GM12878 (cell line): Measurements from ENCODE around the gene TSPAN15. TPM values are rescaled to one million over a fixed set of nuclear protein-coding genes. Genes with fewer than 3 reads are reported as not detected.

ENCODE experiments used
- ATAC-seq: fragments of 200-7000 bp; cut with Tn5 transposase; 3 replicates; pipeline ENCODE4 v1.9.1; 2020; ENCODE audit warnings: mild to moderate bottlenecking, moderate library complexity
- BruUV-seq: library from RNA; stranded (reverse); fragments of 400-500 nt; replicated peaks from 2 replicates; lab custom pipeline; 2021; lab: Mats Ljungman, UMichigan
- CTCF ChIA-PET: fragments of 300-600 bp; sonication (Branson Sonifier 250); formaldehyde crosslinking; extraction: SDS; loops from one replicate; lab custom pipeline; 2021; ENCODE audit warnings: inconsistent platforms; lab: Yijun Ruan, JAX
- POLR2A ChIA-PET: fragments of 350-600 bp; formaldehyde crosslinking; extraction: SDS; loops from one replicate; lab custom pipeline; 2021; ENCODE audit warnings: inconsistent platforms; lab: Charles Lee
- RAD21 ChIA-PET: fragments of 300-600 bp; sonication (Branson Sonifier 250); formaldehyde crosslinking; loops from one replicate; lab custom pipeline; 2023; ENCODE audit warnings: antibody characterized with exemption; ENCODE audit not compliant: unreplicated experiment; lab: Charles Lee
- SMC1A ChIA-PET: fragments of 300-600 bp; sonication (Branson Sonifier 250); formaldehyde crosslinking; loops from one replicate; lab custom pipeline; 2023; ENCODE audit not compliant: unreplicated experiment, uncharacterized antibody; lab: Charles Lee
- DNase-seq: peaks from one replicate; pipeline ENCODE4 v3.0.0-alpha.2; 2011; ENCODE audit warnings: low read depth, low spot score
- FAIRE-seq: peaks from 3 replicates; lab custom pipeline; 2011; peaks lifted over from hg19 to GRCh38; lab: Jason Lieb, UNC
- H2AFZ ChIP-seq: 2 replicates; pipeline ENCODE4 v1.6.0; 2011; ENCODE audit warnings: low read depth, low read length, control low read depth; ENCODE audit not compliant: control insufficient read depth
- H3K27ac ChIP-seq: 2 replicates; pipeline ENCODE4 v1.5.1; 2011; ENCODE audit warnings: control low read depth; ENCODE audit not compliant: control insufficient read depth, insufficient read depth
- H3K27me3 ChIP-seq, 2 experiments: replicated peaks in 1 of 2; 2 replicates each; pipeline versions ENCODE4 v1.6.0 to v1.6.1; 2011; ENCODE audit warnings: low read length in 1 of 2; ENCODE audit not compliant: control insufficient read depth in 2 of 2, insufficient read depth in 2 of 2
- H3K36me3 ChIP-seq, 2 experiments: 2 replicates each; pipeline ENCODE4 v1.5.1; 2011; ENCODE audit warnings: low read length in 1 of 2; ENCODE audit not compliant: control insufficient read depth in 2 of 2, insufficient read depth in 2 of 2
- H3K4me1 ChIP-seq: 2 replicates; pipeline ENCODE4 v1.6.1; 2011; ENCODE audit warnings: mild to moderate bottlenecking, low read length, moderate library complexity, mixed read lengths; ENCODE audit not compliant: control insufficient read depth, insufficient read depth
- H3K4me2 ChIP-seq: 2 replicates; pipeline ENCODE4 v1.6.0; 2011; ENCODE audit warnings: control low read depth; ENCODE audit not compliant: control insufficient read depth, insufficient read depth
- H3K4me3 ChIP-seq: fragments of 200-600 bp; sonication (generic); 2 replicates; pipeline ENCODE4 v1.5.1; 2016
- H3K79me2 ChIP-seq: 2 replicates; pipeline ENCODE4 v1.6.0; 2011; ENCODE audit warnings: low read length; ENCODE audit not compliant: control insufficient read depth, insufficient read depth
- H3K9ac ChIP-seq: 2 replicates; pipeline ENCODE4 v1.8.0; 2011; ENCODE audit warnings: low read length, control low read depth, mixed read lengths; ENCODE audit not compliant: control insufficient read depth, insufficient read depth
- H3K9me3 ChIP-seq: replicated peaks from 3 replicates; pipeline ENCODE4 v1.5.1; 2011; ENCODE audit warnings: mild to moderate bottlenecking, low read length; ENCODE audit not compliant: control insufficient read depth, insufficient read depth
- H4K20me1 ChIP-seq: 2 replicates; pipeline ENCODE4 v1.6.0; 2011; ENCODE audit not compliant: control insufficient read depth, insufficient read depth
- MTA2 ChIP-seq: fragments of 450-650 bp; IDR thresholded peaks from 2 replicates; pipeline ENCODE4 v1.6.1; 2016; ENCODE audit warnings: low read depth, mild to moderate bottlenecking, moderate library complexity
- WGBS: methylation state at CpG from one replicate; pipeline ENCODE4 v1.1.6; 2016; ENCODE audit warnings: low lambda C conversion rate; ENCODE audit not compliant: insufficient replicate concordance, insufficient coverage; ENCODE audit errors: missing lambda C conversion rate; 5-methylcytosine and 5-hydroxymethylcytosine counted together
- in situ Hi-C: fragments of 300-500 bp; cut with MboI; formaldehyde crosslinking; loops from 9 replicates; pipeline ENCODE4 v1.14.3; 2018; ENCODE audit warnings: mixed read lengths
- intact Hi-C: fragments of 100-400 bp; cut with micrococcal nuclease; formaldehyde crosslinking; loops from one replicate; pipeline ENCODE4 v1.14.2; 2022; ENCODE audit not compliant: unreplicated experiment
- polyA plus RNA-seq, 11 experiments: library from polyadenylated mRNA; depleted of rRNA in 4 of 11; unstranded in 6 of 11; stranded (reverse) in 5 of 11; fragments of >200 nt; fragmentation: Nextera tagmentation in 4 of 11; fragmentation: Illumina TruSeq in 1 of 11; extraction: Ambion mirVana in 4 of 11; extraction: Trizol in 1 of 11; gene quantifications; 1 replicate in 1 of 11; 2 replicates in 10 of 11; pipeline versions ENCODE4 v1.2.1 to v1.2.3, GENCODE V29; 2011 to 2016; ENCODE audit warnings: inconsistent platforms in 2 of 11, missing spikeins in 2 of 11, low read depth in 1 of 11
- total RNA-seq, 4 experiments: library from RNA; depleted of rRNA in 3 of 4; stranded (reverse); fragments of >200 nt in 3 of 4; fragmentation: Illumina TruSeq in 1 of 4; extraction: Trizol in 1 of 4; gene quantifications; 2 replicates each; pipeline versions ENCODE4 v1.2.1 to v1.2.3, GENCODE V29; 2013 to 2021
- TF ChIP-seq, protein P1 (sequence below): IDR thresholded peaks from 2 replicates; pipeline ENCODE4 v1.6.1; 2011; ENCODE audit warnings: borderline replicate concordance, low read depth, mild to moderate bottlenecking, moderate library complexity, mixed read lengths, low read length; ENCODE audit not compliant: insufficient read depth; ENCODE audit errors: extremely low read length
- TF ChIP-seq, protein P2 (sequence below), 3 experiments: IDR thresholded peaks in 2 of 3; conservative IDR thresholded peaks in 1 of 3; 2 replicates each; pipeline ENCODE4 v1.5.1; 2011; ENCODE audit warnings: low read depth in 3 of 3, low read length in 3 of 3, mild to moderate bottlenecking in 3 of 3, control low read depth in 2 of 3, moderate library complexity in 2 of 3, inconsistent platforms in 1 of 3, mixed read lengths in 1 of 3; ENCODE audit not compliant: control insufficient read depth in 2 of 3, insufficient read depth in 1 of 3; ENCODE audit errors: extremely low read depth in 1 of 3

TSPAN15 gene
- total and polyA plus RNA-seq, 10 of the 15 experiments (the other 5 are each of a cell fraction or from before 2014, with no cell fraction given), result 1.3 to 8.5 (median 2.4) TPM; not detected in 2

DNA sequence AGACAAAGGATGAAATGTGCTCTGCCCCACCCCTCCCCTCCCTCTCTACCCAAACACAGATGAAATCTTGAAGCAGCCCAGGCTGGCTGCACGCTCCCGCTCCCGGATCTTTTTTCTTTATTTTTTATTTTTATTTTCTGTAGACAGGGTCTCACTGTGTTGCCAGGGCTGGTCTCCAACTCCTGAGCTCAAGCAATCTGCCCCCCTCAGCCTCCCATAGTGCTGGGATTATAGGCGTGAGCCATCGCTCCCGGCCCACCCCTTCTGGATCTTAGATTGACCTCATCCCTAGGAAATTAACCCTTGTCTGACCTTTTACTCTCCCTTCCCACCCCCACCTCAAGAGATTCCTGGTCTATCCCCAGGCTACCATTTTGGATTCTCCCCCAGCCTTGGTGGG lies 48.9 kb upstream of the TSPAN15 start:
- peaks cover 6 to 7% of the 10 kb centered on the region in 2 experiments; a peak in 3 of 4 replicates for H3K36me3 ChIP-seq
- no peak overlapping the region for H2AFZ ChIP-seq
- POLR2A ChIA-PET, result no interaction called here
- TF ChIP-seq, protein P1, sequence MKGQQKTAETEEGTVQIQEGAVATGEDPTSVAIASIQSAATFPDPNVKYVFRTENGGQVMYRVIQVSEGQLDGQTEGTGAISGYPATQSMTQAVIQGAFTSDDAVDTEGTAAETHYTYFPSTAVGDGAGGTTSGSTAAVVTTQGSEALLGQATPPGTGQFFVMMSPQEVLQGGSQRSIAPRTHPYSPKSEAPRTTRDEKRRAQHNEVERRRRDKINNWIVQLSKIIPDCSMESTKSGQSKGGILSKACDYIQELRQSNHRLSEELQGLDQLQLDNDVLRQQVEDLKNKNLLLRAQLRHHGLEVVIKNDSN, result no peak
- TF ChIP-seq MTA2, result no peak
- TF ChIP-seq, protein P2, sequence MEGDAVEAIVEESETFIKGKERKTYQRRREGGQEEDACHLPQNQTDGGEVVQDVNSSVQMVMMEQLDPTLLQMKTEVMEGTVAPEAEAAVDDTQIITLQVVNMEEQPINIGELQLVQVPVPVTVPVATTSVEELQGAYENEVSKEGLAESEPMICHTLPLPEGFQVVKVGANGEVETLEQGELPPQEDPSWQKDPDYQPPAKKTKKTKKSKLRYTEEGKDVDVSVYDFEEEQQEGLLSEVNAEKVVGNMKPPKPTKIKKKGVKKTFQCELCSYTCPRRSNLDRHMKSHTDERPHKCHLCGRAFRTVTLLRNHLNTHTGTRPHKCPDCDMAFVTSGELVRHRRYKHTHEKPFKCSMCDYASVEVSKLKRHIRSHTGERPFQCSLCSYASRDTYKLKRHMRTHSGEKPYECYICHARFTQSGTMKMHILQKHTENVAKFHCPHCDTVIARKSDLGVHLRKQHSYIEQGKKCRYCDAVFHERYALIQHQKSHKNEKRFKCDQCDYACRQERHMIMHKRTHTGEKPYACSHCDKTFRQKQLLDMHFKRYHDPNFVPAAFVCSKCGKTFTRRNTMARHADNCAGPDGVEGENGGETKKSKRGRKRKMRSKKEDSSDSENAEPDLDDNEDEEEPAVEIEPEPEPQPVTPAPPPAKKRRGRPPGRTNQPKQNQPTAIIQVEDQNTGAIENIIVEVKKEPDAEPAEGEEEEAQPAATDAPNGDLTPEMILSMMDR (IDR thresholded peaks at IDR 0.05 in 2 of 3, conservative IDR thresholded peaks at IDR 0.05 in 1 of 3; ENCODE audit: control insufficient read depth in 2 of 3, extremely low read depth in 1 of 3, insufficient read depth in 1 of 3, low read depth in 3 of 3, low read length in 3 of 3), result no peak
- TF ChIP-seq, all 136 proteins: peak for 0
- CTCF ChIA-PET, result interaction anchor here (2.0 to 2.5 kb wide), 2 partner anchors 10 to 163 kb away, joined by 7 to 9 read pairs; no protein-coding TSS in a partner anchor
- Histone ChIP-seq H3K79me2 (no peaks in the 10 kb centered on the region), H3K4me1 (no peaks in the 10 kb centered on the region), H4K20me1 (no peaks in the 10 kb centered on the region), H3K9ac (no peak overlapping the region), H3K27me3 (no peaks in the 10 kb centered on the region), H3K9me3 (no peaks in the 10 kb centered on the region), H3K4me2 (no peak overlapping the region), H3K4me3 (no peak overlapping the region), H3K27ac (no peak overlapping the region)
- in situ Hi-C loops, result loop anchor here (5.0 to 10.0 kb wide), 2 partner anchors 170 to 408 kb away; no protein-coding TSS in a partner anchor
- intact Hi-C loops, result no loop called here
- FAIRE-seq (no peak), ATAC-seq (no peak), DNase-seq (no peak)
- BruUV-seq, result no TSS peak
- SMC1A ChIA-PET, result no interaction called here
- RAD21 ChIA-PET, result no interaction called here
- WGBS, result 100% methylated on average over 6 of the region's 6 CpGs
